A673 (cell line): Measurements from ENCODE around the gene SORL1.

Source experiments
- EZH2 ChIP-seq: fragments of 200-600 bp; sonication (generic); IDR thresholded peaks from 2 replicates; pipeline ENCODE4 v1.6.1; 2017; ENCODE audit warnings: borderline replicate concordance, low read depth, mild to moderate bottlenecking, mixed read lengths, antibody characterized with exemption, low read length; ENCODE audit not compliant: poor library complexity, severe bottlenecking
- TF ChIP-seq, protein P1 (sequence below): fragments of 300-800, 200-600 bp; sonication (generic); conservative IDR thresholded peaks from 2 replicates; pipeline ENCODE4 v1.5.1; 2017; ENCODE audit warnings: low read depth, mild to moderate bottlenecking, antibody characterized with exemption, low read length, moderate library complexity, mixed read lengths

DNA sequence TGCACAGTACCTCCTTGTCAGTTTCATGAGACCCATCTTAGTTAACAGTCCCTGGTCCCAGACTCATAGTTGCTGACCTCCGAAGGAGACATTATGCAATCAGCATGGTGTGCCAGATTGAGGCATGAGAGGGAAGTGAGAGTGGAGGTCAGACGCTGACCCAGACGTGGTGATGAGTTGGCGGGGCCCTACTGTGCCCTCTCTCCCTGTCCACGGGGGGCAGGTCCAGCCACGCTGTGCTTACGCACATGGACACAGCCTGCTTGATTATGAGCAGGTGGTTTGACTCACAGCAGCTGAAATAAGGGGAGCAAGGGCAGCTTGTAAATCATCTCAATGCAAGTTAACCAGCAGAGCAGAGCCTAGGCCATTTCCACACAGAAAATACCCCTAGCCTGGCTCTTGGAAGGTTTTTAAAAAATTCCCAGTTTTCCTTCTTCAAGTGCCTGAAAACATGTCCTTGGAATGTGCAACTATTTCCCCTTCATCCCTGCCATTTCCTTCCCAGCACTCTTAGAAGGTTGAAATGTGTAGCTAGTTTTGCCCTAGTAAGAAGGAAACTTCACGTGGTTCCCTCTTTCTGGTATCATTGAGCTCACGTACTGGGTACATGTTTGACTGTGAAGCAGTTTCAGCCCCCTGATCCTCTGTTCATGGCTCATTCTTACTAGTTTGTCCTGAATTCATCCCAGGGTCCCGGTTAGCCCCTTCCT lies 123.3 kb downstream of the SORL1 start:
- TF ChIP-seq, protein P1, sequence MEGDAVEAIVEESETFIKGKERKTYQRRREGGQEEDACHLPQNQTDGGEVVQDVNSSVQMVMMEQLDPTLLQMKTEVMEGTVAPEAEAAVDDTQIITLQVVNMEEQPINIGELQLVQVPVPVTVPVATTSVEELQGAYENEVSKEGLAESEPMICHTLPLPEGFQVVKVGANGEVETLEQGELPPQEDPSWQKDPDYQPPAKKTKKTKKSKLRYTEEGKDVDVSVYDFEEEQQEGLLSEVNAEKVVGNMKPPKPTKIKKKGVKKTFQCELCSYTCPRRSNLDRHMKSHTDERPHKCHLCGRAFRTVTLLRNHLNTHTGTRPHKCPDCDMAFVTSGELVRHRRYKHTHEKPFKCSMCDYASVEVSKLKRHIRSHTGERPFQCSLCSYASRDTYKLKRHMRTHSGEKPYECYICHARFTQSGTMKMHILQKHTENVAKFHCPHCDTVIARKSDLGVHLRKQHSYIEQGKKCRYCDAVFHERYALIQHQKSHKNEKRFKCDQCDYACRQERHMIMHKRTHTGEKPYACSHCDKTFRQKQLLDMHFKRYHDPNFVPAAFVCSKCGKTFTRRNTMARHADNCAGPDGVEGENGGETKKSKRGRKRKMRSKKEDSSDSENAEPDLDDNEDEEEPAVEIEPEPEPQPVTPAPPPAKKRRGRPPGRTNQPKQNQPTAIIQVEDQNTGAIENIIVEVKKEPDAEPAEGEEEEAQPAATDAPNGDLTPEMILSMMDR: no peak
- TF ChIP-seq EZH2: no peak
